HG03095 (cell line): Measurements from ENCODE around the gene WDR77.

Experiments used
- ATAC-seq: cut with Tn5 transposase; IDR thresholded peaks from one replicate; pipeline ENCODE4 v1.9.1; 2021; ENCODE audit warnings: moderate library complexity; ENCODE audit not compliant: unreplicated experiment

The WDR77 gene

DNA sequence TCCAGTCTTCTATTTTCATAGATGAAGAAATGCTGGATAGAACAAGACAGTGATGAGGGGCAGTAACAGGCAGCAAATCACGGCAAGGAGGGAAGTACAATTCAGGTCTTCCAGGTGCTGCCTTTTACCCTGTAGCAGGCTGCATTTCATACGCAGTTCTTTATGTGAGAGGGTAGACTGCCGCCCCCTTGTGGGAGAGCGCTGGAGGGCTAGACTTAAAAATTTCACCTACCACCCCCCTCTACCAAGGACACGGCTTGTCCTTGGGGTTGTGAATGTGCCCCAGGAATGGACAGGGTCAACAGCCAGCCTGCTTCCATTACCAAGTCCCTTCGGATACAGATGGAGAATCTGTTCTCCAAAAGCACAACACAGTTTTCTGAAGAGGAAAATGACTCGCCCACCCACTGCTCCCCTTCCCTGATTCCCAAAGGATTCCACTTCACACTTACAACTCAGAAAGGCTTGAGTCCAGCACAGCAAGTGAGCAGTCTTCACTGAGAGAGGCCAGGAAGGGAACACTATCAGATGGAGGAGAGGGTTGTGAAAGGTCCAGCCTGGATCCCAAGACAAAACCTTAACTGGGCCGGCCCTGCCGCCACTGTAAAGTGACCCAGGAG is 7.4 kb downstream of the WDR77 start:
- no peak for ATAC-seq

DNA sequence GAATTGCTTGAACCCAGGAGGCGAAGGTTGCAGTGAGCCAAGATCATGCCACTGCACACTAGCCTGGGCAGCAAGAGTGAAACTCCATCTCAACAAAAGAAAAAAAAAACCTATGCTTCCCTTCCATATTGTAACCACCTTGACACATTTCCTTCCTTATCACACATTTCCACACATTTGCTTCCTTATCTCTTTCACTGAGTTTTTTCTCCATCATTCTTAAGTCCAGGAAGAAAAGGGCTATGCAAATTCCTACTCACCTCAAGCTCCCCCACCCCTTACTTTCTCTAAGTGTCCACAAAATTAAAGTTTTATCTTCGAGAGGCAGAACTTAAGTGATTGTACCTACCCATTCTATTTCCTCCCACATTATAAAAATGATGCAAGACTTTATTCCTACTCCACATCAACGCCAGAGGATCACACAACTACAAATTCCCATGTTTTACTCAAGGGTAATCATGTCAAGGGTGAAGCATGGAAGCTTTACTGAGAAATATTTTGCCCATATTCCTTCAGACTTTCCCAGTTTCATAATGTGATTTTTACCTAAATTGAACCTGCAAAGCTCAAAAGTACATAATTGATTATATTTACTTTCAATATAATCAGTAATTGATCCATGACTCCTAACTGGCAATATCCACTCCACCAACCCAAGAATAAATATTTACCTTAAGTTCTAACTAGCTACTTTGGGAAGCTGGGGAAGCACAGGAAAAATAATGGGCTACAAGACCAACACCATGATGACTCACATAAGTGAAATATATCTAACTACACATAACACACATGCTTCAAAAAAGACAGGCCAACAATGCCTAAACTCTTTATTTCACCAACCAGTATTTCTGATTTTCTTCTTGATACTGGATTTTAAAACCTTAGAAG is 9.3 kb downstream of the WDR77 start:
- ATAC-seq: no peak

DNA sequence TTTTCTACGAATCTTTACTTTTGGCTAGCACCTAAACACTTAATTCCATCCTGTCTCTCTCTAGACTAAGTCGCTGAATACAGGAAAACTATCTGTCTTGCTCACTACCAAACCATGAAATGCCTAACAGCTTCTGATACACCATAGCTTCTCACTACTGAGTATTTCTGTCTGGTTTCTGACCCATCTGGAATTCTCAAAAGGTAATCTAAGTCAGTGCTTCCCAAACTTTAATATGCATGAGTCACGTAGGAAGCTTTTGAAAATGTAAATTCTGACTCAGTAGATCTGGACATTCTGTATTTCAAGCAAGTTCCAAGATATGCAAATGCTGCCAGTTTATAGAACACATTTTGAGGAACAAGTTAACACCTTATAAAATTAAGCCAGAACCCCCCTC is 12.3 kb downstream of the WDR77 start:
- ATAC-seq: no peak

DNA sequence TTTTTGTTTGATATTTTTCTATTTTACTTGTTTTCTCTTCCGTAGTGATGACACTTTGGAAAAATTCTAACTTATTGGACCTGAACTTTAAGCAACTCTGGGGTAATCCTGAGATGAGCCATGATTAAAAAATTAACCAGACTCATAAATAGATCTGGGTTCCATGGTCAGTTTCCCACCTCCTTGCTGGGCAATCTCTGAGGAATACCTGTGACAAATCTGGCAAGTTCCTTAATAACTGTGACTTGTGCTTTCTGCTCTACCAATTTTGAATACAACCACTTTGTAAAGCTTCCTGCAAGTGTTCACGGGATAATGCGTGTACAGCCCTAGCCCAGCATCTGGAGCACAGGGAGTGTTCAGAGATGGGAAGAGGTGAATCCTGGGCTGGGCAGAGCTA is 24.8 kb downstream of the WDR77 start:
- no peak for ATAC-seq

DNA sequence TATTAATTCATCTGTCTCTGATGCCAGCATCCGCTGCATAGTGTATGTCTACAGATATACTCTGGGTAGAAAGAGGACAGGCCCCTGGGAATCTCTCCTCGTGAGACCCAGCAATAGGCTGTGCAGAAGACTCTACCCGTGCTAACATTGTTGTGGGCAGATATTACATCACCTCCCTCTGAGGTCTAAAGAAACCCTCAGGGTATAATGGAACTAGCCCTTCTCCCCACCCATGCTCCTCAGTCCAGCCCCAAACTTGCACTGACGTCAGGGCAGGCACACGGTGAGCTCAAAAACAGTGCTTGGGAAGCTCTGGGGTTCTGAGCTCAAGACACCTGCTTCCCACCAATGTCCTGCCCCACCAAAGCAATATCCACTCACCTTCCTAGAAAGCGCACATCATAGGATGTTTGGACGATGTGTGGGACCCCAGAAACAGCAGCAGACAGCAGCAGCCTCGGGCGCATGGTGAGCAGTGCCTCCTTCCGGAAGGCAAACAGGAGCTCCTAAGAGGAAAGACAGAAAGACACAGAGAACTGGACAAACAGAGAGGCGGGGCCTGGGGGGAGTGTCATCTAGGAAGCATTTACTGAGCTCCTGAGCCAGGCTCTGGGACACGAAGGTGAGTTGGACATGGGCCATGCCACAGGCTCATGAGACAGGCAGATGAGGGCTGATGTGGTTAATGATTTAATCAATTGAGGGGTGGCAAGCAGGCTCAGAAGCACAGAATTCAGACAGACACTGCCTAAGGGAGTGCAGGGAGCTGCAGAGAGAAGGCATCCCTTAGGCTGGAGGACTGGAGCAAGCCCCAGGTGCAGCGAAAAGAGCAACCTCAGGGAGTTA is 26.3 kb downstream of the WDR77 start:
- ATAC-seq: no peak

DNA sequence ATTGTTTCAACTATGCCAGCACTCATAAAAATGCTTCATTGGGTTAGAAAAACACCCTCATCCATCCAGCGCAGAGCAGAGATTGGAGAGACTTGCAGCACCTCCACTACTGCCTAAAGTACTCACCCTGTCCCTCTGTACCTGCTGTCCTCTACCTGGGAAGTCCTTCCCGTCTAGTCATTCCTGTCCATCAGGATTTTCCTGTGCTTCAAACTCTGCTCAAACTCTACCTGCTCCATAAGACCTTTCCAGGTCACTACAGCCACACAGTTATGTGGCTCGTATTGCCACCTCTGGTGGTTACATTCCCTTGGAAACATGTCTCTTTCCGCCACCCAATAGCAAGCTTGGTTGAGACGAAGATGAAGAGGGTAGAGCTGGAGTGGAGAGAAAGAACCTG is 28.7 kb downstream of the WDR77 start:
- no peak for ATAC-seq

DNA sequence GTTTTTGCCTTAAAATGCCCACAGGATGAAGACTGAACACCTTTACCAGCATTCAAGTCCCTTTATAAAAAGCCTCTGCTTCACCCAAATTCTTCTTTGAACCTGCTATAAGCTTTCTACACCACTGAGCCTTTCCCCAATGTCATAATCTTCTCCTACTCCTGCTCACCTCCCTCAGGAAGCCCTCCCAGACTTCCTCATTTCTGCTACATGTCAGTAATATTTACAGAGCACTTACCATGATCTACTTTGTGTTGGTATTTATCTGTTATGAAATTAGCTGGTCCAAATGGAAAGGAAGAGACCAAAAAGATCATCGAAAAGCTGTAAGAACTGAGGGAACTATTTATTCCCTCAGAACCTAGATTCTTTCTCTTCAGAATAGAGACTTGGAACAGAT is 30.0 kb downstream of the WDR77 start:
- no peak for ATAC-seq

DNA sequence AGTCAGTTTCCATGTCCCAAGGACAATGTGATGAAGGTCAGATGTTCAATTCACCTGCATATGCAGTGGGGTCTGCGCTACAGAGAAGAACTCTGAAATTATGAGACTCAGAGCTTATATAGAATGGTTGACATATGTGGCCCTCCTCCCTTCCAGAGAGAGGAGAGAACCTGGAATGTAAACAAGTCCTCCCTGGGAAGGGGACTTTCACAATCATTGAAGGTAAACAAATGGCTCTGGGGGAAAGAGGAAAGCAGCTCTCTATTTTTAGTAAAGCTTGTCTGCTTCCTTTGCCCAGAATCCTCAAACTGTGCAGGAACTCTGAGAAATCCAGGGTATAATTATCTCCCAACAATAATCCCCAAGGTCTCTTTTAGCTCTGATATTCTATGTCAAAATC is 31.3 kb downstream of the WDR77 start:
- no peak for ATAC-seq

DNA sequence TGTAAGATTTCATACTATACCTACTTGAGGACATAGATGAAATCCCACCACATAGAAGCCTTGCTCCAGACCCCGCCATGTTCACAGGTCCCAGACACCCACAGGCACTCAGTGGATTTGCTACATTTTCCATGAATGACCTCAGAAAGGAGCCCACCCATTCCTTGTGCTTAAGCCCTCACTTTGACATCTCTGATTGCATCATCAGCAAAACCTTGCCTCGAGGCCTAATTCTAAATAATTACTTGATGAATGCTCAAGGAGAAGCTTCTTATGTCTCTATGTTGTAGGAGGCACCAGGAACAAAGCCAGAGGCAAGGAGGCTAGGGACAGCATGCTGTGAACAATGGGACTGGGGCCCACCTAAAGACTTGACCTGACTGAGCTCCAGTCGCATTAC is 33.6 kb downstream of the WDR77 start:
- no peak for ATAC-seq

DNA sequence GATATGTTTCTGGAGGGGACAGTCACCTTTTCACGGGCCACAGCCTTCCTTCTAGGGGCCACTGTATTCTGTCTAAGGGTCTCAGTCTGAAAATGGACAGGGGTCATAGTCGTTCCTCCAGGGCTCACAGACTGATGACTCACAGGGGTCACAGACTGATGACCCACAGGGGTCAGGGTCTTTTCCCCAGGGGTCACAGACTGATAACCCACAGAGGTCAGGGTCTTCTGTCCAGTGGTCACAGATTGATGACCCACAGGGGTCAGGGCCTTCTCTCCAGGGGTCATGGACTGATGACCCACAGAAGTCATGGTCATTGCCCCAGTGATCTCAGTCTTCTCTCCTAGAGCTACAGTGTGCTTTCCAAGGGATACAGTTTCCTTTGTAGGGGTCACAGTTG is 34.3 kb downstream of the WDR77 start:
- no peak for ATAC-seq

DNA sequence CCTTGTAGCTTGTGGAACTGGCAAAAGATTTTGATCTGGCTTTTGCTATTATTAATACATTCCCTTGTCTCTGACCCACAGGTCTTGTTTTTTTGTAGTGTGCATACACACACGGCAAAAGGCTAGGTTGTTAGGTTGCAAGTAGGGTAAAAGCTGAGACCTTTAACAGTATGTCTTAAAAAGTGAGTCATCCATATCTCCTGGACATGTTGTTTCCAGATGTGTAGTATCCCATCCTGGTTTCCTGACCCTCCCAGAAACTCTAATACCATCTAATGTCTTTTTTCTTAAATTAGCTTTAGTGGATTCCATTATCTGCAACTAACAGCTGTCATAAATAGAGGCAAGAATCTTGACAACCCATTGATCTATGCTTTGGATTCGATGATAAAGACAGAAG is 36.2 kb downstream of the WDR77 start:
- ATAC-seq: no peak

DNA sequence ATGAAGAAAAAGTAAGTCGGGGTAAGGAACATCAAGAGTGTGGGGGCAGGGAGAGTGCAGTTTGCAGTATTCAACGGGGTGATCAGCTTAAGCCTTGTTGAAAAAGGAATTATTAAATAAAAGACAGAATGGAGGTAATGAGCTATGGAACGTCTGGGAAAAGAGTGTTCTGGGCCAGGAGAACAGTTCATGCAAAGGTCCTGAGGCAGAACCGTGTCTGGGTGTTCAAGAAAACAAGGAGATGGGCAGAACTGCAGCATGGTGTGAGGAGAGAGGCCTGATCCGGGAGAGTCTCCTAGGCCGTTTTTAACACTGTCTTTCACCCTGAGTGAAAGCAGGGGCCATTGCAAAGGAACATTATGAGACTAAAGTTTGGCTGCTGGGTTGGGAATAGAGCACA is 41.8 kb downstream of the WDR77 start:
- ATAC-seq: no peak

DNA sequence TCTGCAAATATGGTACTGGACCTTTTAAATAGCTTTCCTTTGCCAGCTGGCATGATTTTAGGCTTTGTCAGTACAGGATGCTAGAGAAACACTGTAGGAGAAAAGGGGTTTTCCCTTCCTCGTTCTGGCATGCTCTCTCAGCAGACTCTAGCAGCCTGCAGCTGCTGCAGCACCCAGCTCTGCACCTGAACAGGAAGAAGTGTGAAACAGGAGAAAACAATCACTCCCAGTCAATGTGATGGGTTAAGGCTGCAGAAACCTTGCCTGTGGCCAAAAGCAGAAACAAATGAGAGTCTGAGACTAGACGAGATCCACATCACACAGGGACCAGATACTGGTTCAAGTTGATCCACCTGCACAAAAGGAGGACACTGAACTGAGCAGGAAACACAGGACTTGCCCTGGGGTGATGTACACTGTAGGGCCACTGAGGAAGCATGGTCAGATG is 42.7 kb downstream of the WDR77 start:
- peak; percentile 92 for ATAC-seq

DNA sequence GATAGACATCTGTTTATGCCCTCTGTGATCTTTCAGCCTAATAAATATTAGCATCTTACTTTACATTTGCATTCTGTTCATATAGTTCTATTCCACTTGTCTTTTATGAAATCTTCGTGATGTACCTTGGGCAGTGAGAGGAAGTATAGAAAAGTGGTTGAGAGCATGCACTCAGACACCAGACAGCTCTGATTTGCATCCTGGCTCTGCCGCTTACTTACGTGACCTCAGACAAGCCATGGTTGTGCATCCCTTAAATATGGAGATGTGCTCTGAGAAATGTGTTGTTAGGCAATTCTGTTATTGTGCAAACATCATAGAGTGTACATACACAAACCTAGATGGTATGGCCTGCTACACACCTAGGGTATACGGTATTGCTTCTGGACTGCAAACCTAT is 44.5 kb downstream of the WDR77 start:
- no peak for ATAC-seq

DNA sequence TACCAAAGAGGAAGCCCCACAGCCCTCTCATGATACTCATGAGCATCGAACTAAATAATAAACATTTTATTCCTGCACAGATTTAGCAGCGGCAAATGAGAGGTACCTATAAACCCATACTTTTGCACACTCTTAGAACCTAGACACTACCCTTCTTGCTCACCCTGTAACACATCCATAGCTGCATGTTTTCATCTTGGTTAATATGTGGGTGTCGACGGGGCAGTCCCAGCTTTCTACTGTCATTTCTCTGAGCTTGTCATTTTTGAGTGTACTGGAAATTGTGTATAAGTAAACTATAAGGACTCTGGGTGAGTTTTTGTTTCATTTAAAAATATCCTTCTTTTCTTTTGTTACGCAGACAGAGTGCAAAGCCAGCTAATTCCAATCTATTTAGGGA is 47.0 kb downstream of the WDR77 start:
- ATAC-seq: no peak

DNA sequence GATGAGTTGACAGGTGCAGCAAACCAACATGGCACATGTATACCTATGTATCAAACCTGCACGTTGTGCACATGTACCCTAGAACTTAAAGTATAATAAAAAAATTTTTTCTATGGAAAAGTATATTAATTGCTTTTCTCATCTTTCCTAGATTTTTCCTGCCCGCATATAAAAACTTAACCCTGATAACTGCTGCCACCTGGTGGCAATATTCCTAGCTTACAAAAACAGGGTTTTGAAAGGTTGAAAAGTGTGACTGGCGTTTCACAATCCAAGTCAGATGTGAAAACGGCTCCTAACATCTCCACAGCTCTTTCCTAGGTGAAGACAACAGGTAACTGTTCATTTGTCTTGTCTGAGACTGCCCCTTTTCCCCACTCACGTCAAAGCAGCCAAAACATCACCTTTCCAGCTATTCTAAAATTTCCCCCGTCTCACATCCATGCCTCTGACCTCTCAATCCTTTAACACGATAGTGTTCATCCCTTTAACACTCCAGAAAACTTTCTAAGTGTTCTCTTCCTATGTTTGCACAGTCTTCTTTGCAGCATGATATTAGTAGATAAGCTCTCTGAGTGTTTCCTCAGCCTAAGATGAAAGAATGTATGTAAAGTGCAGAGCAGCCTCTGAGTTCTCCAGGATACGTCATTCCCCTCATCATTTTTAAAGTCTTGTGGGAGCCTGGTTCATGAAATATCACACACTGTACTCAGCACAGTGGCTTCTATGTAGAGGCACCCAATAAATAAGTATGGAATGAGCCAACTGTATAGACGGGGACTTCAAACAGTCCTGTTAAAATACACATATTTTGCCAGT is 49.1 kb downstream of the WDR77 start:
- no peak for ATAC-seq

DNA sequence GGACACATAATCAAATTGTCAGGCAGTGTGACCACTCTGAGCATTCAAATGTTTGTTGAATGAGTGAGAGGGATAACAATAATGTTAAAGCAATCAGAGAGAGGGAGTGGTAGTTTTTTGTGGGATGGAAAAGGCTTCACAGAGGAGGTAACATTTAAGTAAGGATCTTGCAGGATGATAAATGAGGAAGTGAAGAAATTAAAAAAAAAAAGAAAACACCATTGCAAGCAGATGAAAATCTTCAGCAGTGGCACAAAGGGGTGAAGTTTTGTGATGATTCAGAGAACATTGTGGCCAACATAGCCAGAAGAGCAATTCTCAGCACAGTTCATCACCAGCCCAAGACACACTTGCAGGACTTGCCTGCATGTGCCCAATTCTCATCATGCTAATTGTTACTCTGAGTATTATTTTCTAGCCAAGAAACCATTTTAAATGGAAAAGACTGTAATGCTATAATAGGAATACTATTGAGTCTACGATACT is 56.6 kb downstream of the WDR77 start:
- ATAC-seq: no peak

DNA sequence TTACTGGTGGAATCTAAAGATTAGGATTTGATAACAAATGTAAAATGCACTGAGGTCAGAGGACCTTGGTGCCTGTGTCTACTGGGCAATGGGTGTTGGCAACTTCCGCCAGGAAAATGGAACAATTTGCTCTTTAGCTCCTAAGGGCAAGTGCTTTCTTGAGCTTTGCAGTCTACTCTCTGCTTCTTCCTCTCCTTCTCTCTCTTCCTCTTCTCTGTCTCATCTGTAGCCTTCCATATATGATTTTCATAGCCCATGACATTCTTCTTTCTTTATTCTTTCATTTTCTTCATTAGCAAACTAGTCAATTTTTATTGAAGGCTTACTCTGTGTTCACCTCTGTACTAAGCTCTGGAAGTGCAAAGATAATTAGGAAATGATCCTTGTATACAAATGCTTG is 57.0 kb downstream of the WDR77 start:
- ATAC-seq: no peak
